G401.6 (cell line): ENCODE data around the gene ADARB2.

Experiments used
- FAIRE-seq: peaks from 2 replicates; lab custom pipeline; 2012; peaks lifted over from hg19 to GRCh38; lab: Jason Lieb, UNC

The ADARB2 gene

GRCh38 chr10:1200866-1201807 lies 536.2 kb downstream of the ADARB2 start:
- FAIRE-seq = no peak

GRCh38 chr10:1199897-1200721 lies 537.2 kb downstream of the ADARB2 start:
- no peak for FAIRE-seq

- FAIRE-seq = no peak
Measured at GRCh38 chr10:1199345-1199673, 538.0 kb downstream of the ADARB2 start.

- no peak for FAIRE-seq
Measured at GRCh38 chr10:1198453-1199344, 538.6 kb downstream of the ADARB2 start.

GRCh38 chr10:1197384-1197783 lies 539.9 kb downstream of the ADARB2 start:
- no peak for FAIRE-seq

GRCh38 chr10:1196656-1197055 lies 540.7 kb downstream of the ADARB2 start:
- no peak for FAIRE-seq

GRCh38 chr10:1195828-1196227 lies 541.5 kb downstream of the ADARB2 start:
- FAIRE-seq = no peak

GRCh38 chr10:1194161-1194560 lies 543.2 kb downstream of the ADARB2 start:
- no peak for FAIRE-seq

GRCh38 chr10:1193561-1193960 lies 543.8 kb downstream of the ADARB2 start:
- FAIRE-seq = no peak

- no peak for FAIRE-seq
Measured at GRCh38 chr10:1191752-1192151, 545.6 kb downstream of the ADARB2 start.

- FAIRE-seq = no peak
Measured at GRCh38 chr10:1190791-1191490, 546.4 kb downstream of the ADARB2 start.

- no peak for FAIRE-seq
Measured at GRCh38 chr10:1190052-1190395, 547.3 kb downstream of the ADARB2 start.

- FAIRE-seq = no peak
Measured at GRCh38 chr10:1189166-1190051, 547.9 kb downstream of the ADARB2 start.

GRCh38 chr10:1188558-1189135 lies 548.7 kb downstream of the ADARB2 start:
- no peak for FAIRE-seq

- FAIRE-seq = no peak
Measured at GRCh38 chr10:1187855-1188557, 549.3 kb downstream of the ADARB2 start.

GRCh38 chr10:1187151-1187854 lies 550.0 kb downstream of the ADARB2 start:
- FAIRE-seq = no peak

GRCh38 chr10:1186683-1186990 lies 550.7 kb downstream of the ADARB2 start:
- no peak for FAIRE-seq

GRCh38 chr10:1185911-1186682 lies 551.2 kb downstream of the ADARB2 start:
- FAIRE-seq = no peak
